LoVo (cell line): Measurements from ENCODE around the gene HMGA1.
"Not testable (repeated sequence)": the region's sequence is repeated elsewhere in the genome, so short reads cannot be mapped to it uniquely, and the experiment has no call there.

Source experiments
- DNase-seq: peaks from one replicate; pipeline ENCODE4 v3.0.0-alpha.2; 2016; ENCODE audit warnings: low spot score

Gene HMGA1

DNA sequence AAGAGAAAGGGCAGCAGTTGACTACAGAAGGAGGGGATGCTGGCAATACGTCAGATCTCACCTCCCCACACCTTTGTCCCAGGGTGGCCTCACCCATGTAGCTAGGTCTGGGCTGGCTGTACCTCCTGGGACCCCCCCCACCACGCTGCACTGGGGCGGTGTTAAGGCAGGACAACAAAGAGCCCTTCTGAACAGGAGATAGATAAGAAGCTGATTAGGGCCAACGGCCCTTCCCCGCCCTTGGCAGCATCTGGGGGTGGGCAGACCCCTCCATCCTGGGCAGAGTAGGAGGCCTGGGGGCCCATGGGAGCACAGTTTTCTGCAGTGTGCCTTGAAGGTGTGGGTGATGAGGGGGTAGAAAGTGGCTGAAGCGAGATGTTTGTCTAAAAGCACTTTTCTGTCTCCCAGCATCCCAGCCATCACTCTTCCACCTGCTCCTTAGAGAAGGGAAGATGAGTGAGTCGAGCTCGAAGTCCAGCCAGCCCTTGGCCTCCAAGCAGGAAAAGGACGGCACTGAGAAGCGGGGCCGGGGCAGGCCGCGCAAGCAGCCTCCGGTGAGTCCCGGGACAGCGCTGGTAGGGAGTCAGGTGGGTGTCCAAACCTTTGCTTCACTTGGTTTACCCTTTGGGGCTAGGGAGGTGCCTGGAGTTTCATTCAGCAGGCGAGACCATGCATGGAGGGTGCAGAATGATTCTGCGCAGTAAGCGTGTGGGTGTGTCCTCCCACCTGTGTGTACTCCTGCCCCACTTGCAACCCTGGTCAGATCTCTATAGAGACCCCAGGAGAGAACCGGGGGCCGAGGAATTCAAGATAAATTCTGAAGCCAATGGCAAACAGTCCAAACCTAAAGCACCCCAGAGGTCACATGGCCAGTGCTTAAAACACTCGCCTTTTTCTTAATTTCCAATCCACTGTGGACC is 3.9 kb downstream of the HMGA1 start:
- no peak for DNase-seq

DNA sequence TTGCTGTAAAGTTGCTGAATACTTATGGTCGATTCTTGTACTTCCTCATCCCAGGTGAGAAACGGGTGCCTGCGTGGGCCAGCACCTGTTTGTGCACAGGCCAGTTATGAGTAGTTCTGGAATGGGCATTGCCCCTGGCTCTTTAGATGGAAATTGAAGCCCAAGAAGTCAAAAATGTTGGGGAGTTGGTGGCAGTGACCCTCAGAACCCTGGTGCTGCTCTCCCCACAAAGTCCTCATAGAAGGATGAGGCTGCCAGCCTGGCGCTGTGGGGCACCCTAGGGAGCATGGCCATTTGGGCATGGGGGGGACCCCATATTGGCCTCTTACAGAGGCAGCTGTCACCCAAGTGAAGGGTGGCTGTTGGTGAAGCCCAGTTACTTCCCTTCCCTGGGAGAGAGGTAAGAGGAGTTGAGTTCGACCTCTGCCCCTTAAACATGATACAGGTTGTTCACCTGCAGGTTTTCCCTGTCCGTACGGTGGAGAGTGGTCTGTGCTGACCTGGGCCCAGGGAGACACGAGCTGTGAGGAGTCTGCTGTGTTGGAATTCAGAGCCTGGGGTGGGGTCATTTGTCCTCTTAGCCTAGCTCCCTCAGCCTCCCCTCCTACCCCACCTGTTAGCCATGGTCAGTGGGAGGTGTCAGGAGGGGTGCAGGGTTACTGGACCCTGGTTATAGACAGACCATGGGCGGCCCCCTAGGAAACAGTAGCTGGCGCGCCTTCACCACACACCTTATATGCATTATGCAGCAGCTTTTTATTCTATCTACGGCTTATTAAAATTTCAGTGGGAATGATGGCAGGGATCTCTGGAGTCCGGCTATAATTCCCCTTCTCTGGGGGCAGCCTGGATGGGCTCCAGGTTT is 4.9 kb downstream of the HMGA1 start:
- DNase-seq, result no peak

GRCh38 chr6:34242252-34243130 is 5.8 kb downstream of the HMGA1 start:
- DNase-seq, result no peak

- DNase-seq, result no peak
These were observed 6.6 kb downstream of the HMGA1 start for GRCh38 chr6:34243131-34243771.

GRCh38 chr6:34243901-34244884 is 7.5 kb downstream of the HMGA1 start:
- peak; percentile 89 for DNase-seq

- not testable (repeated sequence) for DNase-seq
These were observed 8.5 kb downstream of the HMGA1 start for GRCh38 chr6:34245032-34245760.

- DNase-seq, result not testable (repeated sequence)
These were observed 9.1 kb downstream of the HMGA1 start for GRCh38 chr6:34245761-34246140.

DNA sequence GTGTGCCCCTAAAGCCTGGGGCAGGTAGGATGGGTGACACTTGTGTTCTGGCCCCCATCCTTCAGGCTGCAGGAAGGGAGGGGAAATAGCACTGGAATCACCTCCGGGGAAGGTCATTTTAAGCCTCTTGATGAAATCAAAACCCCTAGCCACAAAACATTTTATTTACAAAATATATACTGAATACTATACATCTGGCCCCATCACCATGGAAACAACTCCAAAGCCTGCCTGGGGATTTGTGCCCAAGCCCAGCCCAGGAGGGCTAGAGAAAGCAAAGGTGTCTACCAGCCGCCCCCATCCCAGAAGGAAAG is 9.5 kb downstream of the HMGA1 start:
- no peak for DNase-seq

- no peak for DNase-seq
These were observed 10.1 kb downstream of the HMGA1 start for GRCh38 chr6:34246563-34247391.

- no peak for DNase-seq
These were observed 11.0 kb downstream of the HMGA1 start for GRCh38 chr6:34247481-34248197.

GRCh38 chr6:34248198-34248726 is 11.6 kb downstream of the HMGA1 start:
- DNase-seq, result no peak

GRCh38 chr6:34248727-34249468 is 12.2 kb downstream of the HMGA1 start, which contains the start of gene SMIM29:
Gene SMIM29, minus strand, starts transcription at chr6:34249006. Its CDS starts 1,215 bp downstream, at chr6:34247791.
- DNase-seq, result peak; percentile 96

GRCh38 chr6:34249469-34250261 is 13.0 kb downstream of the HMGA1 start:
- no peak for DNase-seq

DNA sequence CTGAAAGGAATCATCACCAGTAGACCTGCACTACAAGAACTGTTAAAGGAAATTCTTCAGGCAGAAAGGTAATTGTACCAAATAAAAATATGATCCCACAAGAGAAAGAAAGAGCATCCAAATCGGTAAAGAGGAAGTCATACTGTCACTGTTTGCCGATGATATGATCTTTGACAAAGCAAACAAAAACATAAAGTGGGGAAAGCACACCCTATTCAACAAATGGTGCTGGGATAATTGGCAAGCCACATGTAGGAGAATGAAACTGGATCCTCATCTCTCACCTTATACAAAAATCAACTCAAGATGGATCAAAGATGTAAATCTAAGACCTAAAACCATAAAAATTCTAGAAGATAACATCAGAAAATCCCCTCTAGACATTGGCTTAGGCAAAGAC is 15.7 kb downstream of the HMGA1 start:
- DNase-seq, result not testable (repeated sequence)

GRCh38 chr6:34259529-34260069 is 22.9 kb downstream of the HMGA1 start:
- no peak for DNase-seq
